Coronary artery (tissue), 2 donors: Measurements from ENCODE around the gene GNB2.
A peak's percentile ranks its signal among the peaks of the same experiment; 100 is the strongest.
"Not testable (repeated sequence)": the region's sequence is repeated elsewhere in the genome, so short reads cannot be mapped to it uniquely, and the experiment has no call there.

Experiments
- DNase-seq: peaks from one replicate; pipeline ENCODE4 v3.0.0-alpha.2; 2017; ENCODE audit warnings: low spot score
- H3K27ac ChIP-seq, 2 donors: fragments of 200-600 bp; sonication (generic); one replicate each; pipeline ENCODE4 v1.5.1; 2016 to 2019
- H3K4me3 ChIP-seq: fragments of 200-600 bp; sonication (generic); 2 replicates; pipeline ENCODE4 v1.5.1; 2016; ENCODE audit warnings: mild to moderate bottlenecking, moderate library complexity
- CTCF ChIP-seq: fragments of 200-600 bp; sonication (generic); IDR thresholded peaks from one replicate; pipeline ENCODE4 v1.5.1; 2019; ENCODE audit warnings: antibody characterized with exemption

Gene GNB2

GRCh38 chr7:100706672-100707311, 33.3 kb downstream of the GNB2 start:
- no peak for DNase-seq
- Histone ChIP-seq H3K27ac (peak overlapping the region in 1 of 2 donors; percentile 98), H3K4me3 (peak overlapping the region; percentile 93)
- TF ChIP-seq CTCF, result no peak

- H3K27ac ChIP-seq, result no peak overlapping the region
- H3K4me3 ChIP-seq, result no peak overlapping the region
- TF ChIP-seq CTCF, result no peak
- no peak for DNase-seq
Observed at GRCh38 chr7:100708395-100708794, 34.9 kb downstream of the GNB2 start.

- no peak for DNase-seq
- H3K4me3 ChIP-seq, result no peak overlapping the region
- no peak for TF ChIP-seq CTCF
- H3K27ac ChIP-seq, result no peak overlapping the region
Observed at GRCh38 chr7:100710452-100710851, 36.9 kb downstream of the GNB2 start.

- Histone ChIP-seq H3K27ac (no peak overlapping the region), H3K4me3 (no peak overlapping the region)
- DNase-seq, result no peak
- no peak for TF ChIP-seq CTCF
Observed at GRCh38 chr7:100711369-100711768, 37.8 kb downstream of the GNB2 start.

GRCh38 chr7:100714725-100715124, 41.2 kb downstream of the GNB2 start:
- TF ChIP-seq CTCF, result no peak

GRCh38 chr7:100717073-100717472, 43.5 kb downstream of the GNB2 start:
- H3K4me3 ChIP-seq, DNase-seq, H3K27ac ChIP-seq: not testable (repeated sequence)

More at GRCh38 chr7:100714725-100715124, 41.2 kb downstream of the GNB2 start:
- no peak overlapping the region for H3K4me3 ChIP-seq
- DNase-seq, result no peak
- H3K27ac ChIP-seq, result no peak overlapping the region

- no peak for DNase-seq
- Histone ChIP-seq H3K27ac (no peak overlapping the region), H3K4me3 (no peak overlapping the region)
- TF ChIP-seq CTCF, result no peak
Observed at GRCh38 chr7:100719523-100720278, 46.2 kb downstream of the GNB2 start.
